ENCODE data around the gene RAB40C. TPM values are rescaled to one million over a fixed set of nuclear protein-coding genes. Genes with fewer than 3 reads are reported as not detected.

Gene RAB40C
- total RNA-seq, 3 donors from 2014 or later: 17.6 to 29.1 (median 20.6) TPM

DNA sequence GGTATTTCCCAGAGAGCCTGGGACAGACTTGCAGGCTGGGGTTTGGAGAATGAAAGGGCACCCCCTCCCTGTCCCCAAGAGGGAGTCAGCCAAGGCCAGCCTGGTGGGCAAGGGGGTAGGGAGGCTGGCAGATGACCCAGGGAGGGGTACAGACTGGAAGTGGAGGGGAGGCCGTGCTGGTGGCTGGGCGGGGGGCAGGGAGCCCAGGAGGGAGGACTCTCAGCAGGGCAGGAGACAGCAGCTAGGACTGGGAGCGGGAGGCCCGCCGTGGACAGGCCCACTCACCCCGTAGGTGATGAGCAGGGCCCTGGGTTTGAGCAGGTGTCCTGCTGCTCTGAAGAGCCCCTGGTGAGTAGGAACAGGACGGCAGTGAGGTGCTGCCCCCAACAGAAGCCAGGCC lies 45.1 kb downstream of the RAB40C start:
- Histone ChIP-seq H3K36me3 (no peaks in the 10 kb centered on the region), H3K9me3 (no peaks in the 10 kb centered on the region), H3K27ac (no peak overlapping the region), H3K4me3 (peak overlapping the region; percentile 79 to 90 (median 87)), H3K27me3 (no peaks in the 10 kb centered on the region), H3K4me1 (peaks cover 8 to 18% of the 10 kb centered on the region in 2 donors)
- no peak for DNase-seq (ENCODE audit: low spot score in 2 of 2)
- TF ChIP-seq, protein P1, sequence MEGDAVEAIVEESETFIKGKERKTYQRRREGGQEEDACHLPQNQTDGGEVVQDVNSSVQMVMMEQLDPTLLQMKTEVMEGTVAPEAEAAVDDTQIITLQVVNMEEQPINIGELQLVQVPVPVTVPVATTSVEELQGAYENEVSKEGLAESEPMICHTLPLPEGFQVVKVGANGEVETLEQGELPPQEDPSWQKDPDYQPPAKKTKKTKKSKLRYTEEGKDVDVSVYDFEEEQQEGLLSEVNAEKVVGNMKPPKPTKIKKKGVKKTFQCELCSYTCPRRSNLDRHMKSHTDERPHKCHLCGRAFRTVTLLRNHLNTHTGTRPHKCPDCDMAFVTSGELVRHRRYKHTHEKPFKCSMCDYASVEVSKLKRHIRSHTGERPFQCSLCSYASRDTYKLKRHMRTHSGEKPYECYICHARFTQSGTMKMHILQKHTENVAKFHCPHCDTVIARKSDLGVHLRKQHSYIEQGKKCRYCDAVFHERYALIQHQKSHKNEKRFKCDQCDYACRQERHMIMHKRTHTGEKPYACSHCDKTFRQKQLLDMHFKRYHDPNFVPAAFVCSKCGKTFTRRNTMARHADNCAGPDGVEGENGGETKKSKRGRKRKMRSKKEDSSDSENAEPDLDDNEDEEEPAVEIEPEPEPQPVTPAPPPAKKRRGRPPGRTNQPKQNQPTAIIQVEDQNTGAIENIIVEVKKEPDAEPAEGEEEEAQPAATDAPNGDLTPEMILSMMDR (IDR thresholded peaks at IDR 0.05): no peak
- TF ChIP-seq POLR2AphosphoS5 (IDR thresholded peaks at IDR 0.05) (no peak), POLR2A (IDR thresholded peaks at IDR 0.05) (no peak)
- intact Hi-C loops (cut with DNase I; ENCODE audit: low total_unique reads): no loop called here

DNA sequence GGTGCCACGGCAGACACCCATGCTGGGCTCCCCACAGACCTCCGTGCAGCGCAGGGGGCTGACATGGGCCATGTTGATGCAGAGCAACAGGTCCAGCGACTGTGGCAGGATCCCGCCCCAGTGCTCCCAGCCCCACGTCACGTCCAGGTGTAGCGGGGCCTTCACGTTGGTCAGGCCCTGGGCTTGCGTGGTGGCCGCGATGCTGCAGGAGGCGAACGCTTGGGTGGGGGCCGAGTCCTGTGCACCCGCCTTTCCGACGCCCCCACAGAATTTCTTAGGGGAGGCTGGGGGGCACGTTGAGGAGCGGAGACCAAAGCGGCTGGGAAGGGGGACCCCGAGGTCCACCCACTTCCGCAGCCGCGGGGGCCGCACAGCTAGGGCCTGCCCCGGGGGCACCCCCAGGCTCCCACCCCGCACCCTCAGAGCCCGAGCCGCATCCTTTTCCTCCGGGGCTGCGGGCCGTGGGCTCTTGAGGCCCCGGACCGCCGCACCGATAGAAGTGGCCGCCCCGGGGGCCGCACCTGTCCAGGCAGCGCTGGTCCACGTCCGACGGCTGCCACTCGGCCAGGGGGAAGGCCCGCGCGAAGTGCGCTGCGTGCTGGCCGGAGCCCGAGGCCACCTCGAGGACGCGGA lies 45.8 kb downstream of the RAB40C start:
- H3K27me3 ChIP-seq: no peaks in the 10 kb centered on the region
- intact Hi-C loops (cut with DNase I; ENCODE audit: low total_unique reads): no loop called here
- no peak for DNase-seq (ENCODE audit: low spot score in 2 of 2)
- H3K4me3 ChIP-seq: peak overlapping the region; percentile 79 to 90 (median 87)
- H3K36me3 ChIP-seq: no peaks in the 10 kb centered on the region
- no peaks in the 10 kb centered on the region for H3K9me3 ChIP-seq
- TF ChIP-seq POLR2A (IDR thresholded peaks at IDR 0.05): no peak
- TF ChIP-seq POLR2AphosphoS5 (IDR thresholded peaks at IDR 0.05): no peak
- TF ChIP-seq, protein P1 (IDR thresholded peaks at IDR 0.05): no peak
- H3K27ac ChIP-seq: peak overlapping the region; percentile 93 to 95
- peaks cover 5 to 11% of the 10 kb centered on the region in 2 donors for H3K4me1 ChIP-seq

- Histone ChIP-seq H3K4me3 (peak within 1 kb of the TSS; percentile 79 to 90 (median 87)), H3K36me3 (no peaks in the 10 kb centered on the region), H3K9me3 (no peaks in the 10 kb centered on the region), H3K4me1 (peaks cover 0 to 3% of the 10 kb centered on the region in 2 donors), H3K27me3 (no peaks in the 10 kb centered on the region), H3K27ac (peak within 1 kb of the TSS; percentile 93 to 95)
- TF ChIP-seq, protein P1 (IDR thresholded peaks at IDR 0.05): peak in 1 of 3 donors; percentile 25
- TF ChIP-seq POLR2A (IDR thresholded peaks at IDR 0.05) (no peak), POLR2AphosphoS5 (IDR thresholded peaks at IDR 0.05) (peak; percentile 68 to 85 (median 76))
- intact Hi-C loops (cut with DNase I; ENCODE audit: low total_unique reads): no loop called here
- DNase-seq (ENCODE audit: low spot score in 2 of 2): peak; percentile 91 to 94
Observed at GRCh38 chr16:636206-637080, 46.6 kb downstream of the RAB40C start, which contains the start of gene METTL26. Gene METTL26 (minus strand): TSS chr16:636305. CDS start chr16:636290, 15 bp downstream.

DNA sequence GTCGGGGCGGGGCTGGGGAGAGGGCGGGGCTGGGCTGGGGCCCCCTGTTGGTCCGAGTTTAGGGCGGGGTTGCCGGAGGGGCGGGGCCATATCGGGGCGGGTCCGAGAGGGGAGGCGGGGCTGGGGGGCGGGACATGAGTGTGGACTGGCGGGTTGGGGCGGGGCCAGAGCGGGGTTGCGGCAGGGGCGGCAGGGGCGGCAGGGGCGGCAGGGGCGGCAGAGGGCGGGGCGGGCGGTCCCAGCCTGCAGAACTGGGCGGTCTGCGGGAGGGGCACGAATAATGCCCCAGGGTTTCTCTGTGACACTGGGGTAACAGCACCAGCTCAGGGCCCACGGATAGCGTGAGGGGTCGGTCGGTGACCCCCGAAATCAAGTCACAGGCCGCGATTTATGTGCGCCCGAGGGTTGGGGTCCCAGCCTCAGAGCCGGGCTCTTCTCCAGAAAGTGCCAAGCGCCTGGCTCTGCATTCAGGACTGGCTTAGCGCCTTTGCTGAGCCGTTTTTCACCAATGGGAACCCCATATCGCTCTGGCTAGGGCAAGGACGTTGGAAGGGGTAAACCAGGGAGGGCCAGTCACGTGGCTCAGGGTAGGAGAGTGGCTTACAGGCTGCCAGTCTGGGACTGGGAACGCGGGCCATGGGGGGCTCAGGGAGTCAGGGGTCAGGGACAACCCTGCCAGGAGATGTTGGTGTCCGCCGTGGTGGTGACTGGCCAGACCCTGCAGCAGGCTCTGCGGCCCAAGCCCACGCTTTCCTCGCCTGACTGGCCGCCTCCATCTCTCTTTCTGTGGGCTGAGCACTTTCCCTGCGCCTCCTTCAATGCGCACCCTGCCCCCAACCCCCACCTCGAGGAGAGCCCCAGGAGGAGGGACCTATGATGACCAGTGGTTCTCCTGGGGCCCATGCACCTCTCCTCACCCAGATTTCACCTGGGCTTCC lies 47.5 kb downstream of the RAB40C start:
- Histone ChIP-seq H3K27me3 (no peaks in the 10 kb centered on the region), H3K4me3 (peak overlapping the region; percentile 79 to 90 (median 87)), H3K4me1 (peaks cover 0 to 3% of the 10 kb centered on the region in 2 donors), H3K9me3 (no peaks in the 10 kb centered on the region), H3K27ac (peak overlapping the region; percentile 93 to 95), H3K36me3 (no peaks in the 10 kb centered on the region)
- DNase-seq (ENCODE audit: low spot score in 2 of 2): peak; percentile 85 to 96
- intact Hi-C loops (cut with DNase I; ENCODE audit: low total_unique reads): no loop called here
- TF ChIP-seq POLR2A (IDR thresholded peaks at IDR 0.05): no peak
- TF ChIP-seq, protein P1 (IDR thresholded peaks at IDR 0.05): no peak
- TF ChIP-seq POLR2AphosphoS5 (IDR thresholded peaks at IDR 0.05): no peak
